HEK293 (cell line): ENCODE results near the gene TRMT44.
"Not testable (repeated sequence)": the region's sequence is repeated elsewhere in the genome, so short reads cannot be mapped to it uniquely, and the experiment has no call there.

Source experiments
- CTCF ChIA-PET: fragments of 350-600 bp; formaldehyde crosslinking; extraction: SDS; loops from one replicate; lab custom pipeline; 2021; ENCODE audit warnings: antibody characterized with exemption; lab: Yijun Ruan, JAX
- POLR2A ChIA-PET: fragments of 300-600 bp; formaldehyde crosslinking; extraction: SDS; loops from one replicate; lab custom pipeline; 2020; ENCODE audit warnings: antibody characterized with exemption, inconsistent platforms; lab: Yijun Ruan, JAX
- H3K27ac ChIP-seq: fragments of 200-500 bp; sonication (Bioruptor generic); 2 replicates; pipeline ENCODE4 v1.5.1; 2014; ENCODE audit warnings: low read depth, low read length, control low read depth, inconsistent platforms; ENCODE audit errors: extremely low read depth
- H3K36me3 ChIP-seq, 2 experiments: fragments of 200-500 bp in 1 of 2; sonication (Bioruptor generic) in 1 of 2; 1 replicate in 1 of 2; 2 replicates in 1 of 2; pipeline ENCODE4 v1.5.1; 2014 to 2017; ENCODE audit warnings: inconsistent platforms in 2 of 2, low read length in 2 of 2; ENCODE audit not compliant: control insufficient read depth in 2 of 2, insufficient read depth in 1 of 2
- H3K4me1 ChIP-seq: fragments of 200-500 bp; sonication (Bioruptor generic); 2 replicates; pipeline ENCODE4 v1.5.1; 2014; ENCODE audit warnings: mild to moderate bottlenecking, low read length, inconsistent platforms; ENCODE audit not compliant: control insufficient read depth, insufficient read depth
- H3K4me3 ChIP-seq: 2 replicates; pipeline ENCODE4 v1.5.1; 2011; ENCODE audit warnings: low read depth, mild to moderate bottlenecking, control low read depth, low read length, moderate library complexity
- H3K9me3 ChIP-seq: fragments of 200-500 bp; sonication (Bioruptor generic); 2 replicates; pipeline ENCODE4 v1.5.1; 2014; ENCODE audit warnings: low read depth, low read length, inconsistent platforms; ENCODE audit not compliant: control insufficient read depth, insufficient read depth
- GLI2 ChIP-seq: fragments of 450-650 bp; formaldehyde crosslinking; IDR thresholded peaks from 2 replicates; pipeline ENCODE4; 2017; ENCODE audit warnings: missing biosample characterization, missing genetic modification characterization, low read depth, borderline replicate concordance
- KLF1 ChIP-seq: fragments of 450-650 bp; formaldehyde crosslinking; IDR thresholded peaks from 2 replicates; pipeline ENCODE4 v1.5.1; 2016; ENCODE audit warnings: missing biosample characterization, missing genetic modification characterization
- MZF1 ChIP-seq: fragments of 450-650 bp; formaldehyde crosslinking; IDR thresholded peaks from 2 replicates; pipeline ENCODE4 v1.5.1; 2017; ENCODE audit warnings: missing biosample characterization, missing genetic modification characterization, borderline replicate concordance
- PATZ1 ChIP-seq: fragments of 450-650 bp; formaldehyde crosslinking; IDR thresholded peaks from 2 replicates; pipeline ENCODE4 v1.5.1; 2016; ENCODE audit warnings: missing biosample characterization, missing genetic modification characterization
- PBX3 ChIP-seq: sonication (generic); formaldehyde crosslinking; IDR thresholded peaks from 2 replicates; pipeline ENCODE4 v1.8.1; 2022; ENCODE audit warnings: mild to moderate bottlenecking, moderate library complexity, missing genetic modification reagents
- SP2 ChIP-seq: fragments of 450-650 bp; formaldehyde crosslinking; IDR thresholded peaks from 2 replicates; pipeline ENCODE4 v1.5.1; 2016; ENCODE audit warnings: missing biosample characterization, missing genetic modification characterization
- ZBTB48 ChIP-seq: fragments of 450-650 bp; formaldehyde crosslinking; IDR thresholded peaks from 2 replicates; pipeline ENCODE4 v1.5.1; 2016; ENCODE audit warnings: missing biosample characterization, missing genetic modification characterization
- ZFP69B ChIP-seq: fragments of 450-650 bp; formaldehyde crosslinking; IDR thresholded peaks from 2 replicates; pipeline ENCODE4 v1.5.1; 2016; ENCODE audit warnings: missing biosample characterization, missing genetic modification characterization
- ZIC2 ChIP-seq: fragments of 450-650 bp; formaldehyde crosslinking; IDR thresholded peaks from 2 replicates; pipeline ENCODE4 v1.5.1; 2016; ENCODE audit warnings: missing biosample characterization, missing genetic modification characterization
- ZNF121 ChIP-seq: fragments of 450-650 bp; formaldehyde crosslinking; IDR thresholded peaks from 2 replicates; pipeline ENCODE4 v1.5.1; 2016; ENCODE audit warnings: missing biosample characterization, missing genetic modification characterization
- ZNF19 ChIP-seq: fragments of 450-650 bp; formaldehyde crosslinking; IDR thresholded peaks from 2 replicates; pipeline ENCODE4; 2016; ENCODE audit warnings: missing biosample characterization, missing genetic modification characterization, low read depth
- ZNF324 ChIP-seq: fragments of 450-650 bp; formaldehyde crosslinking; IDR thresholded peaks from 2 replicates; pipeline ENCODE4 v1.5.1; 2016; ENCODE audit warnings: missing biosample characterization, missing genetic modification characterization
- ZNF335 ChIP-seq: fragments of 450-650 bp; formaldehyde crosslinking; conservative IDR thresholded peaks from 2 replicates; pipeline ENCODE4 v1.5.1; 2016; ENCODE audit warnings: missing biosample characterization, missing genetic modification characterization
- ZNF350 ChIP-seq: fragments of 450-650 bp; formaldehyde crosslinking; IDR thresholded peaks from 2 replicates; pipeline ENCODE4 v1.5.0; 2017; ENCODE audit warnings: missing biosample characterization, mild to moderate bottlenecking, missing genetic modification characterization
- ZNF548 ChIP-seq: fragments of 450-650 bp; formaldehyde crosslinking; IDR thresholded peaks from 2 replicates; pipeline ENCODE4 v1.5.1; 2016; ENCODE audit warnings: missing biosample characterization, missing genetic modification characterization
- ZNF596 ChIP-seq: fragments of 450-650 bp; IDR thresholded peaks from 2 replicates; pipeline ENCODE4 v1.5.0; 2018; ENCODE audit warnings: missing biosample characterization, mild to moderate bottlenecking, missing genetic modification characterization, moderate library complexity
- ZNF670 ChIP-seq: fragments of 450-650 bp; formaldehyde crosslinking; IDR thresholded peaks from 2 replicates; pipeline ENCODE4 v1.5.1; 2016; ENCODE audit warnings: missing biosample characterization, missing genetic modification characterization, low read depth
- ZNF76 ChIP-seq: fragments of 450-650 bp; formaldehyde crosslinking; IDR thresholded peaks from 2 replicates; pipeline ENCODE4; 2016; ENCODE audit warnings: low read depth, missing biosample characterization, missing genetic modification characterization, borderline replicate concordance
- ZNF843 ChIP-seq: fragments of 450-650 bp; formaldehyde crosslinking; IDR thresholded peaks from 2 replicates; pipeline ENCODE4 v1.5.1; 2016; ENCODE audit warnings: missing biosample characterization, missing genetic modification characterization
- ZSCAN30 ChIP-seq: fragments of 450-650 bp; IDR thresholded peaks from 2 replicates; pipeline ENCODE4 v1.5.1; 2018; ENCODE audit warnings: missing biosample characterization, mild to moderate bottlenecking, missing genetic modification characterization, moderate library complexity

The TRMT44 gene

DNA sequence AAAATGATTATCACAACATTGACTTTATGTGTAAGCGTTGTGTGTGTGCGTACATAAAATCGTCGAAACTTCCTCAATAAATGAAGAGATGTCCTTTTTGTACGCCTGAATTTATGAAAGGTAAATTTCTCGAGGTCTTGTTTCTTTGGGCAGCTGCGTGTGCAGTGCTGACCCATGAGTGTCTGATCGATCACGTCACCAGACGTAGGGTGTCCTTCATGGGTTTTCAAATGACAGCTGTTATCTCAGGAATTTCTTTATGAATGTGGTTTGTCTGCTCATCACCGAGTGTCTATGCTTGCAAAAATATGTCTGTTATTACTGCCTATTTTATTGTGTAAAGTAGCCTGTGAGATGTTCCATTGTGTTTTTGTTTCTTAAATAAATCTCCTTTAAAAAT, 71.9 kb downstream of the TRMT44 start:
- Histone ChIP-seq H3K36me3 (no peaks in the 10 kb centered on the region), H3K9me3 (no peaks in the 10 kb centered on the region), H3K4me1 (no peaks in the 10 kb centered on the region), H3K27ac (no peak overlapping the region)
- POLR2A ChIA-PET, result no interaction called here
- TF ChIP-seq ZNF76 (tag by site-specific recombination) (no peak), ZFP69B (tag by site-specific recombination) (no peak), SP2 (tag by site-specific recombination) (no peak), ZIC2 (tag by site-specific recombination) (no peak), ZNF350 (tag by site-specific recombination) (no peak), PATZ1 (tag by site-specific recombination) (no peak), ZSCAN30 (tag by site-specific recombination) (no peak), MZF1 (tag by site-specific recombination) (no peak)
- TF ChIP-seq, all 188 proteins: peak for 0
- CTCF ChIA-PET, result no interaction called here
- no peak overlapping the region for H3K4me3 ChIP-seq

DNA sequence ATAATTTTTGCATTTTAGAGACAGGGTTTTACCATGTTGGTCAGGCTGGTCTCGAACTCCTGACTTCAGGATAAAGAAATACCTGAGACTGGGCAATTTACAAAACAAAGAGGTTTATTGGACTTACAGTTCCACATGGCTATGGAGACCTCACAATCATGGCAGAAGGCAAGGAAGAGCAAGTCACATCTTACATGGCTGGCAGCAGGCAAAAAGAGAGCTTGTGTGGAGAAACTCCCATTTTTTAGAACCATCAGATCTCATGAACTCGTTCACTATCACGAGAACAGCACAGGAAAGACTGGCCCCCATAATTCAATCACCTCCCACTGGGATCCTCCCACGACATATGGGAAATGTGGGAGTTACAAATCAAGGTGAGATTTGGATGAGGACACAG, 72.5 kb downstream of the TRMT44 start:
- H3K9me3 ChIP-seq, CTCF ChIA-PET, H3K36me3 ChIP-seq, H3K4me3 ChIP-seq, POLR2A ChIA-PET, H3K27ac ChIP-seq, H3K4me1 ChIP-seq: not testable (repeated sequence)

GRCh38 chr4:8513931-8514330, 73.4 kb downstream of the TRMT44 start:
- ChIA-PET CTCF (no interaction called here), POLR2A (no interaction called here)
- no peak overlapping the region for H3K27ac ChIP-seq
- H3K9me3 ChIP-seq, result no peaks in the 10 kb centered on the region
- no peaks in the 10 kb centered on the region for H3K4me1 ChIP-seq
- TF ChIP-seq KLF1, result no peak
- no peak for TF ChIP-seq ZNF596 (tag by site-specific recombination)
- no peak for TF ChIP-seq GLI2 (tag by site-specific recombination)
- no peak for TF ChIP-seq ZNF19 (tag by site-specific recombination)
- no peak for TF ChIP-seq PBX3
- no peak for TF ChIP-seq ZNF324 (tag by site-specific recombination)
- no peak for TF ChIP-seq ZNF121 (tag by site-specific recombination)
- no peak for TF ChIP-seq ZNF670
- TF ChIP-seq ZNF843 (tag by site-specific recombination), result no peak
- no peak for TF ChIP-seq ZNF548
- TF ChIP-seq ZBTB48 (tag by site-specific recombination), result no peak
- no peak for TF ChIP-seq ZNF335 (tag by site-specific recombination)
- H3K4me3 ChIP-seq, result no peak overlapping the region
- no peaks in the 10 kb centered on the region for H3K36me3 ChIP-seq
